HL-60 (cell line): ENCODE measurements around the gene PRKAR2B.

Source experiments
- DNase-seq, 2 experiments: peaks; one replicate each; pipeline ENCODE4 v3.0.0-alpha.2; 2010 to 2020; ENCODE audit warnings: low read depth in 1 of 2, low spot score in 1 of 2
- H3K27ac ChIP-seq: fragments of 250-450 bp; sonication (Bioruptor Pico); replicated peaks from 2 replicates; pipeline ENCODE4 v1.5.1; 2020; ENCODE audit warnings: mild to moderate bottlenecking, moderate library complexity
- H3K27me3 ChIP-seq: fragments of 250-450 bp; sonication (Bioruptor Pico); 2 replicates; pipeline ENCODE4 v1.5.1; 2021; ENCODE audit warnings: mild to moderate bottlenecking, moderate library complexity; ENCODE audit not compliant: insufficient read depth, poor library complexity, severe bottlenecking
- H3K4me3 ChIP-seq: replicated peaks from 2 replicates; pipeline ENCODE4 v1.5.1; 2011; ENCODE audit warnings: mild to moderate bottlenecking, control low read depth, low read length; ENCODE audit not compliant: insufficient read depth
- GABPA ChIP-seq: IDR thresholded peaks from 2 replicates; pipeline ENCODE4 v1.6.1; 2012; ENCODE audit warnings: low read depth
- POLR2AphosphoS5 ChIP-seq: IDR thresholded peaks from 2 replicates; pipeline ENCODE4 v1.6.1; 2012; ENCODE audit warnings: low read depth
- SPI1 ChIP-seq: IDR thresholded peaks from 2 replicates; pipeline ENCODE4 v1.6.1; 2012; ENCODE audit warnings: low read depth, mild to moderate bottlenecking, borderline replicate concordance
- TF ChIP-seq, protein P1 (sequence below): IDR thresholded peaks from 2 replicates; pipeline ENCODE4 v1.6.1; 2012; ENCODE audit warnings: low read depth; ENCODE audit not compliant: insufficient replicate concordance
- TF ChIP-seq, protein P2 (sequence below): IDR thresholded peaks from one replicate; pipeline ENCODE4 v1.5.1; 2011; ENCODE audit warnings: low read length, control low read depth, inconsistent platforms; ENCODE audit not compliant: insufficient read depth

Gene PRKAR2B

DNA sequence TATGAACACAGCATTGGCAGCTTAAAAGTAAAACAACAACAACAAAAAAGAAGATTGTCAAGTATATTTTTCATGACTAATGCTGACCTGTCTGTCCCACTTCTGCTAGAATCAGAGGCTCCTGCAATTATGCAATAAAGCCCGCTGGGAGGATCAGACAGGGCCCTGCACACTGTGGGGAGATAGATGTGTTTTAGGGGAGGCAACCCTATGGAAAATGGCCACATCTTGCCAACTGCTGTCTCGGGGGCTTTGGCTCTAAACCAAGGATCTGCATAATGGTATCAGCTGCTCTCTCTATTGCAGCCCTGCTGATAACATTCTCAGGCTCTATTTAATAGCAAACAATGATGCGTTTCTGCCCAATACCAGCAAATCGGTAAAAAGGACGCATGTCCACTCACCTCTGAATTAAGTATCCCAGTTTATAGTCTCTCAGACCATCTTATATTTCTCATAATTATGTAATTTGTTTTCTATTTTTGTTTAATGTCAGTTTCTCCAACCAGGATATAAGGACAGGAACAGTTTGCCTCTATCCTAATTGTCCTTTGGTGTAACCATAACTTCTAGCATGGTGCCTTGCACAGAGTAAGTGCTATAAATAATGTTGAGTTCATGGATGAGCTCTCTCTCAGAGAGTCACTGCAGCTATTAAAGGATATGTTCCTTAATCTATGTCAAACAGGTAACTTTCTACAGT is 15.3 kb upstream of the PRKAR2B start:
- Histone ChIP-seq H3K27ac (no peak overlapping the region), H3K27me3 (no peaks in the 10 kb centered on the region), H3K4me3 (no peak overlapping the region)
- TF ChIP-seq SPI1, result no peak
- DNase-seq, result peak in 1 of 2 experiments; percentile 42

DNA sequence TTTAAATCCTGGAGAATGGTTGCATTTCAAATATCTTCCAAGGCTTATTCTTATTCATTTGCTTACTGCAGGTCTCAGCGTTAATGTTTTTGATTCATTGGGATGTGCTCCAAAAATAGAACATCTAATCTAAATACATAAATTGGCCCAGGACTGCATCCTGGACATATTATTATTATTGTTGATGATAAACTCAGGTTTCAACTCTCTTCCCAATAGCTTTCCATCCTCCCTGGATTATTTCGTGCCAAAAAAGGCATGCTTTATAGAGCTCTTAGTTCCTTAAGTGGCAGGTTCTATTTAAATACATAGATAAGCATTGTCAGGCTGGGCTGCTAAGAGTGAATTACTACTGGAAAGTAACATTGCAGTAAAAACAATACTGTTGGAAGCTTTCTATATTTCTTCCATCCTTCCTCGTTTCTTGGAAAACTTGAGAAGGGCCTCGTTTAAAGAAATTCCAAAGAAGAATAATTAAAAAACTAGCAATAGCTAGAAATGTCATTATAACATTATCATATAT is 14.7 kb upstream of the PRKAR2B start:
- Histone ChIP-seq H3K27me3 (no peaks in the 10 kb centered on the region), H3K4me3 (no peak overlapping the region), H3K27ac (no peak overlapping the region)
- no peak for TF ChIP-seq SPI1
- TF ChIP-seq, protein P1, sequence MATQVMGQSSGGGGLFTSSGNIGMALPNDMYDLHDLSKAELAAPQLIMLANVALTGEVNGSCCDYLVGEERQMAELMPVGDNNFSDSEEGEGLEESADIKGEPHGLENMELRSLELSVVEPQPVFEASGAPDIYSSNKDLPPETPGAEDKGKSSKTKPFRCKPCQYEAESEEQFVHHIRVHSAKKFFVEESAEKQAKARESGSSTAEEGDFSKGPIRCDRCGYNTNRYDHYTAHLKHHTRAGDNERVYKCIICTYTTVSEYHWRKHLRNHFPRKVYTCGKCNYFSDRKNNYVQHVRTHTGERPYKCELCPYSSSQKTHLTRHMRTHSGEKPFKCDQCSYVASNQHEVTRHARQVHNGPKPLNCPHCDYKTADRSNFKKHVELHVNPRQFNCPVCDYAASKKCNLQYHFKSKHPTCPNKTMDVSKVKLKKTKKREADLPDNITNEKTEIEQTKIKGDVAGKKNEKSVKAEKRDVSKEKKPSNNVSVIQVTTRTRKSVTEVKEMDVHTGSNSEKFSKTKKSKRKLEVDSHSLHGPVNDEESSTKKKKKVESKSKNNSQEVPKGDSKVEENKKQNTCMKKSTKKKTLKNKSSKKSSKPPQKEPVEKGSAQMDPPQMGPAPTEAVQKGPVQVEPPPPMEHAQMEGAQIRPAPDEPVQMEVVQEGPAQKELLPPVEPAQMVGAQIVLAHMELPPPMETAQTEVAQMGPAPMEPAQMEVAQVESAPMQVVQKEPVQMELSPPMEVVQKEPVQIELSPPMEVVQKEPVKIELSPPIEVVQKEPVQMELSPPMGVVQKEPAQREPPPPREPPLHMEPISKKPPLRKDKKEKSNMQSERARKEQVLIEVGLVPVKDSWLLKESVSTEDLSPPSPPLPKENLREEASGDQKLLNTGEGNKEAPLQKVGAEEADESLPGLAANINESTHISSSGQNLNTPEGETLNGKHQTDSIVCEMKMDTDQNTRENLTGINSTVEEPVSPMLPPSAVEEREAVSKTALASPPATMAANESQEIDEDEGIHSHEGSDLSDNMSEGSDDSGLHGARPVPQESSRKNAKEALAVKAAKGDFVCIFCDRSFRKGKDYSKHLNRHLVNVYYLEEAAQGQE, result no peak
- no peak for TF ChIP-seq GABPA
- TF ChIP-seq, protein P2, sequence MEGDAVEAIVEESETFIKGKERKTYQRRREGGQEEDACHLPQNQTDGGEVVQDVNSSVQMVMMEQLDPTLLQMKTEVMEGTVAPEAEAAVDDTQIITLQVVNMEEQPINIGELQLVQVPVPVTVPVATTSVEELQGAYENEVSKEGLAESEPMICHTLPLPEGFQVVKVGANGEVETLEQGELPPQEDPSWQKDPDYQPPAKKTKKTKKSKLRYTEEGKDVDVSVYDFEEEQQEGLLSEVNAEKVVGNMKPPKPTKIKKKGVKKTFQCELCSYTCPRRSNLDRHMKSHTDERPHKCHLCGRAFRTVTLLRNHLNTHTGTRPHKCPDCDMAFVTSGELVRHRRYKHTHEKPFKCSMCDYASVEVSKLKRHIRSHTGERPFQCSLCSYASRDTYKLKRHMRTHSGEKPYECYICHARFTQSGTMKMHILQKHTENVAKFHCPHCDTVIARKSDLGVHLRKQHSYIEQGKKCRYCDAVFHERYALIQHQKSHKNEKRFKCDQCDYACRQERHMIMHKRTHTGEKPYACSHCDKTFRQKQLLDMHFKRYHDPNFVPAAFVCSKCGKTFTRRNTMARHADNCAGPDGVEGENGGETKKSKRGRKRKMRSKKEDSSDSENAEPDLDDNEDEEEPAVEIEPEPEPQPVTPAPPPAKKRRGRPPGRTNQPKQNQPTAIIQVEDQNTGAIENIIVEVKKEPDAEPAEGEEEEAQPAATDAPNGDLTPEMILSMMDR, result no peak
- no peak for TF ChIP-seq POLR2AphosphoS5
- DNase-seq, result no peak

DNA sequence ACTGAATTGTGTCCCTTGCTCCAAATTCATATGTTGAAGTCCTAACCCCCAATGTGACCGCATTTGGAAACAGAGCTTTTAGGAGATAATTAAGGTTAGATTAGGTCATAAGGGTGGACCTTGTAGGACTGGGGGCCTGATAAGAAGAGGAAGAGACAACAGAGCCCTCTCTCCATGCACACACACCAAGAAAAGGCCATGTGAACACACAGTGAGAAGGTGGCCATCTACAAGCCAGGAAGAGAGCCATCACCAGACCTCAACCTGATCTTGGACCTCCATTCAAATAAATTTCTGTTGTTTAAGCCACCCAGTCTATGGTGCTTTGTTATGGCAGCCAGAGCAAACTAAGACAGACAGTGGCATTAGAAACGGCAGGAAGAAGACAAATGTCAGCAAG is 12.5 kb upstream of the PRKAR2B start:
- H3K4me3 ChIP-seq, result no peak overlapping the region
- no peak overlapping the region for H3K27ac ChIP-seq
- TF ChIP-seq, protein P1, result no peak
- TF ChIP-seq POLR2AphosphoS5 (no peak), GABPA (no peak), SPI1 (no peak)
- TF ChIP-seq, protein P2, result no peak
- no peak for DNase-seq
- H3K27me3 ChIP-seq, result no peaks in the 10 kb centered on the region

DNA sequence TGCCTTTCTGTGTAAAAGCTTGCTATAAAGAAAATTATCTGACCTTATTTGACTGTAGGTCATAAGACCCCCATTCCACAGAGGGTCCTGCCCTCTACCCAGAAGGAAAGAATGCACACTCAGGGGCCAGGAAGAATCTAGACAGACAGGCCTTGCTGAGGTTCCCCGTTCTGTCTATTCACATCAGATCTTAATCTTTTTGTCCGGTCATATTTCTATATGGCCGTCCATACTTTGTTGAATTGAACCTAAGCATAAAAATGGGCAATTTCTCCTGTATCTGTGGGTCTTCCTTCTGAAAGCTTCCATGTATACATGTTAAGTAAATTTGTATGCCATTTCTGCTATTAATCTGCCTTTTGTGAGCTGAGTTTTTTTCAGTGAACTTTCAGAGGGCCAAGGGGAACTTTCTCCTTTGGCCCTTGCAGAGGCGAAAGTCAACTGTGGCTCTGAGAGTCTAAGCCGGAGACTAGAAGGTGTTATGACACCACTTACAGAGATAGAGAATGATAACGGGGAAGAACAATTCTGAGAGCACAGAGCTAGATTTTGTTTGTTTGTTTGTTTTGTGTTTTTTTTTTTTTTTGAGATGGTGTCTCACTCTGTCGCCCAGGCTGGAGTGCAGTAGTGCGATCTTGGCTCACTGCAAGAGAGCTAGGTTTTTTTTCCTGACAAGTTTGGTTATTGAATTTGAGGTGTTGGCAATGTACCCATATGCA is 11.6 kb upstream of the PRKAR2B start:
- H3K27ac ChIP-seq, result no peak overlapping the region
- no peak for DNase-seq
- H3K27me3 ChIP-seq, result no peaks in the 10 kb centered on the region
- TF ChIP-seq, protein P2, result no peak
- TF ChIP-seq, protein P1, result no peak
- H3K4me3 ChIP-seq, result no peak overlapping the region
